GM23338 (cell line): Measurements from ENCODE around the gene FGF8. TPM values are rescaled to one million over a fixed set of nuclear protein-coding genes. Genes with fewer than 3 reads are reported as not detected.

Source experiments
- ATAC-seq: fragments of 200-7000 bp; cut with Tn5 transposase; 3 replicates; pipeline ENCODE4 v1.9.1; 2020
- DNase-seq: peaks from one replicate; pipeline ENCODE4 v3.0.0-alpha.2; 2015; ENCODE audit warnings: low spot score
- H2AFZ ChIP-seq: fragments of 200-600 bp; sonication (generic); 2 replicates; pipeline ENCODE4 v1.8.0; 2016; ENCODE audit warnings: antibody characterized with exemption, mild to moderate bottlenecking, moderate library complexity
- H3F3A ChIP-seq: fragments of 200-600 bp; sonication (generic); replicated peaks from 2 replicates; pipeline ENCODE4 v1.8.0; 2017; ENCODE audit warnings: antibody characterized with exemption, mixed run types, low read depth
- H3K27ac ChIP-seq: fragments of 200-600 bp; sonication (generic); 2 replicates; pipeline ENCODE4 v1.6.1; 2016; ENCODE audit warnings: low read depth
- H3K27me3 ChIP-seq: fragments of 200-600 bp; sonication (generic); 2 replicates; pipeline ENCODE4 v1.8.0; 2016; ENCODE audit warnings: mild to moderate bottlenecking, mixed run types, moderate library complexity; ENCODE audit not compliant: insufficient read depth
- H3K36me3 ChIP-seq: fragments of 200-600 bp; sonication (generic); 2 replicates; pipeline ENCODE4 v1.8.0; 2016; ENCODE audit warnings: mild to moderate bottlenecking; ENCODE audit not compliant: insufficient read depth
- H3K4me1 ChIP-seq: fragments of 200-600 bp; sonication (generic); 2 replicates; pipeline ENCODE4 v1.8.0; 2016; ENCODE audit warnings: mild to moderate bottlenecking, moderate library complexity; ENCODE audit not compliant: insufficient read depth
- H3K4me2 ChIP-seq: fragments of 200-600 bp; sonication (generic); 2 replicates; pipeline ENCODE4 v1.7.1; 2017; ENCODE audit warnings: mixed run types
- H3K4me3 ChIP-seq: fragments of 200-600 bp; sonication (generic); 2 replicates; pipeline ENCODE4 v1.6.1; 2016; ENCODE audit warnings: mixed run types
- H3K79me2 ChIP-seq: fragments of 200-600 bp; sonication (generic); replicated peaks from 2 replicates; pipeline ENCODE4 v1.8.0; 2017; ENCODE audit warnings: mild to moderate bottlenecking; ENCODE audit not compliant: insufficient read depth
- H3K9me2 ChIP-seq: fragments of 200-600 bp; sonication (generic); 2 replicates; pipeline ENCODE4 v1.8.0; 2017; ENCODE audit not compliant: insufficient read depth
- H4K20me1 ChIP-seq: fragments of 200-600 bp; sonication (generic); replicated peaks from 2 replicates; pipeline ENCODE4 v1.8.0; 2017; ENCODE audit warnings: mild to moderate bottlenecking; ENCODE audit not compliant: insufficient read depth
- H3K27ac Mint-ChIP-seq: 2 replicates; pipeline ENCODE4 v1.8.0; 2020; ENCODE audit warnings: inconsistent platforms, mild to moderate bottlenecking, moderate library complexity, mixed read lengths
- H3K27me3 Mint-ChIP-seq: 3 replicates; pipeline ENCODE4 v1.8.0; 2022; ENCODE audit warnings: low read depth, mild to moderate bottlenecking, moderate library complexity, mixed read lengths, inconsistent platforms; ENCODE audit not compliant: insufficient read depth, poor library complexity
- H3K36me3 Mint-ChIP-seq: 3 replicates; pipeline ENCODE4 v1.8.0; 2021; ENCODE audit warnings: low read depth, mild to moderate bottlenecking, inconsistent platforms, moderate library complexity, mixed read lengths
- H3K4me1 Mint-ChIP-seq: 3 replicates; pipeline ENCODE4 v1.8.0; 2020; ENCODE audit warnings: mild to moderate bottlenecking, inconsistent platforms, mixed read lengths
- H3K4me3 Mint-ChIP-seq: 3 replicates; pipeline ENCODE4 v1.8.0; 2021; ENCODE audit warnings: moderate library complexity, mild to moderate bottlenecking, inconsistent platforms, mixed read lengths
- H3K9me3 Mint-ChIP-seq: 3 replicates; pipeline ENCODE4 v1.8.0; 2020; ENCODE audit warnings: moderate library complexity, mild to moderate bottlenecking, inconsistent platforms, mixed read lengths
- CREB1 ChIP-seq: fragments of 250-450 bp; sonication (Bioruptor Pico); IDR thresholded peaks from 2 replicates; pipeline ENCODE4 v1.5.0; 2020; ENCODE audit warnings: low read depth, mild to moderate bottlenecking, moderate library complexity
- ETS1 ChIP-seq: IDR thresholded peaks from 2 replicates; pipeline ENCODE4 v1.6.1; 2016; ENCODE audit warnings: antibody characterized with exemption
- EZH2 ChIP-seq: fragments of 200-600 bp; sonication (generic); IDR thresholded peaks from one replicate; pipeline ENCODE4 v1.8.0; 2017; ENCODE audit warnings: antibody characterized with exemption, mild to moderate bottlenecking, low read depth; ENCODE audit not compliant: unreplicated experiment
- EZH2phosphoT487 ChIP-seq: fragments of 200-600 bp; sonication (generic); IDR thresholded peaks from one replicate; pipeline ENCODE4 v1.8.1; 2018; ENCODE audit warnings: antibody characterized with exemption; ENCODE audit not compliant: unreplicated experiment
- NANOG ChIP-seq: IDR thresholded peaks from 2 replicates; pipeline ENCODE4 v1.6.1; 2016; ENCODE audit warnings: antibody characterized with exemption, borderline replicate concordance
- POLR2AphosphoS5 ChIP-seq: IDR thresholded peaks from 2 replicates; pipeline ENCODE4 v1.6.1; 2016; ENCODE audit warnings: antibody characterized with exemption, low read depth
- ZNF114 ChIP-seq: fragments of 250-450 bp; sonication (Bioruptor Pico); IDR thresholded peaks from 2 replicates; pipeline ENCODE4 v1.5.0; 2020; ENCODE audit warnings: mild to moderate bottlenecking, moderate library complexity
- polyA plus RNA-seq: library from polyadenylated mRNA; unstranded; fragments of >200 nt; fragmentation: Nextera tagmentation; extraction: Ambion mirVana; gene quantifications from 2 replicates; pipeline ENCODE4 v1.2.1, GENCODE V29; 2016
- total RNA-seq: library from RNA; depleted of rRNA; stranded (reverse); fragments of >200 nt; shearing (Covaris generic); gene quantifications from 2 replicates; pipeline ENCODE4 v1.2.3, GENCODE V29; 2014
- TF ChIP-seq, protein P1 (sequence below): IDR thresholded peaks from one replicate; pipeline ENCODE4 v1.6.1; 2018; ENCODE audit warnings: antibody characterized with exemption; ENCODE audit not compliant: unreplicated experiment

The FGF8 gene
- total and polyA plus RNA-seq, 2 experiments from 2014 or later, result 1.6 to 6.2 TPM

DNA sequence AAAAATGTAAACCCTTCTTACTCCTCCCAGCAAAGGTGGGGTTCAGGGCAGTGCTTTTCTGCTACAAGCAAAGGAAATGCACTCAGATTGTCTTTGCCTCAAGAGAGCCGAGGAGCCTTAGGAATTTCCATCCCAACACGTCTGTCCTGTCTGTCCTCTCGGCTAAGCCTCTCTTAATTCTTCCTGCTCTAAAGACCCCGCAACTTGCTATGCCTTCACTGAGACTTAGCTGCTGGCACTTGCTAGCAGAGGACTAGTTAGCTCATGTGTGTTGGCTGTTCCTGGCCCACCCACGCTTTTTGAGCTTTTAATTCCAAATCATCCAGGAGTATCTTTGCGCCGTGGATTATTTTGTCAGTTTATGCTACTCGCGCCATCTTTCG is 7.8 kb upstream of the FGF8 start:
- DNase-seq, result peak; percentile 50
- Mint-ChIP-seq H3K9me3 (no peaks in the 10 kb centered on the region; the same call in 2 of the 3 replicates), H3K4me3 (peak overlapping the region; percentile 100), H3K36me3 (peaks cover 32% of the 10 kb centered on the region), H3K4me1 (peaks cover 35% of the 10 kb centered on the region), H3K27ac (peak overlapping the region; percentile 98), H3K27me3 (peaks cover 15% of the 10 kb centered on the region)
- H3K27ac ChIP-seq, result peak overlapping the region; percentile 89
- peak overlapping the region; percentile 78 for H3K4me2 ChIP-seq
- H3K4me3 ChIP-seq, result peak overlapping the region; percentile 86
- H3K36me3 ChIP-seq, result peaks cover 14% of the 10 kb centered on the region
- peaks cover 11% of the 10 kb centered on the region; the same call in 1 of the 2 replicates for H3K79me2 ChIP-seq
- peak; percentile 1; the same call in 1 of the 3 replicates for ATAC-seq
- H3F3A ChIP-seq, result peaks cover 34% of the 10 kb centered on the region
- 0 out of 2 replicates have a peak, but pooled peaks cover 6% of the 10 kb centered on the region for H3K27me3 ChIP-seq
- no peaks in the 10 kb centered on the region for H3K9me2 ChIP-seq
- 0 out of 2 replicates have a peak, but pooled peaks cover 8% of the 10 kb centered on the region for H4K20me1 ChIP-seq
- H3K4me1 ChIP-seq, result peaks cover 37% of the 10 kb centered on the region
- no peak for TF ChIP-seq ETS1
- TF ChIP-seq EZH2phosphoT487, result no peak
- no peak for TF ChIP-seq CREB1 (CRISPR knock-in tag)
- TF ChIP-seq, protein P1, sequence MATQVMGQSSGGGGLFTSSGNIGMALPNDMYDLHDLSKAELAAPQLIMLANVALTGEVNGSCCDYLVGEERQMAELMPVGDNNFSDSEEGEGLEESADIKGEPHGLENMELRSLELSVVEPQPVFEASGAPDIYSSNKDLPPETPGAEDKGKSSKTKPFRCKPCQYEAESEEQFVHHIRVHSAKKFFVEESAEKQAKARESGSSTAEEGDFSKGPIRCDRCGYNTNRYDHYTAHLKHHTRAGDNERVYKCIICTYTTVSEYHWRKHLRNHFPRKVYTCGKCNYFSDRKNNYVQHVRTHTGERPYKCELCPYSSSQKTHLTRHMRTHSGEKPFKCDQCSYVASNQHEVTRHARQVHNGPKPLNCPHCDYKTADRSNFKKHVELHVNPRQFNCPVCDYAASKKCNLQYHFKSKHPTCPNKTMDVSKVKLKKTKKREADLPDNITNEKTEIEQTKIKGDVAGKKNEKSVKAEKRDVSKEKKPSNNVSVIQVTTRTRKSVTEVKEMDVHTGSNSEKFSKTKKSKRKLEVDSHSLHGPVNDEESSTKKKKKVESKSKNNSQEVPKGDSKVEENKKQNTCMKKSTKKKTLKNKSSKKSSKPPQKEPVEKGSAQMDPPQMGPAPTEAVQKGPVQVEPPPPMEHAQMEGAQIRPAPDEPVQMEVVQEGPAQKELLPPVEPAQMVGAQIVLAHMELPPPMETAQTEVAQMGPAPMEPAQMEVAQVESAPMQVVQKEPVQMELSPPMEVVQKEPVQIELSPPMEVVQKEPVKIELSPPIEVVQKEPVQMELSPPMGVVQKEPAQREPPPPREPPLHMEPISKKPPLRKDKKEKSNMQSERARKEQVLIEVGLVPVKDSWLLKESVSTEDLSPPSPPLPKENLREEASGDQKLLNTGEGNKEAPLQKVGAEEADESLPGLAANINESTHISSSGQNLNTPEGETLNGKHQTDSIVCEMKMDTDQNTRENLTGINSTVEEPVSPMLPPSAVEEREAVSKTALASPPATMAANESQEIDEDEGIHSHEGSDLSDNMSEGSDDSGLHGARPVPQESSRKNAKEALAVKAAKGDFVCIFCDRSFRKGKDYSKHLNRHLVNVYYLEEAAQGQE, result no peak
- no peak for TF ChIP-seq ZNF114 (CRISPR knock-in tag)
- TF ChIP-seq POLR2AphosphoS5, result no peak
- TF ChIP-seq EZH2, result no peak
- no peak overlapping the region for H2AFZ ChIP-seq

GRCh38 chr10:101782811-101783735 is 7.2 kb upstream of the FGF8 start, which contains the start of gene NPM3:
NPM3 (minus strand) TSS chr10:101783446; CDS start chr10:101783390, 56 bp downstream.
- Mint-ChIP-seq H3K27ac (peak within 1 kb of the TSS; percentile 98), H3K4me1 (peaks cover 37% of the 10 kb centered on the region), H3K4me3 (peak within 1 kb of the TSS; percentile 100), H3K36me3 (peaks cover 32% of the 10 kb centered on the region), H3K9me3 (no peaks in the 10 kb centered on the region; the same call in 2 of the 3 replicates), H3K27me3 (peaks cover 20% of the 10 kb centered on the region)
- DNase-seq (peak; percentile 98), ATAC-seq (peak; percentile 52)
- Histone ChIP-seq H3F3A (peaks cover 34% of the 10 kb centered on the region), H2AFZ (no peak within 1 kb of the TSS; the same call in 1 of the 2 replicates), H3K4me3 (peak within 1 kb of the TSS; percentile 86), H3K4me1 (peaks cover 43% of the 10 kb centered on the region), H3K27me3 (peaks cover 13% of the 10 kb centered on the region), H3K36me3 (peaks cover 12% of the 10 kb centered on the region), H4K20me1 (0 out of 2 replicates have a peak, but pooled peaks cover 8% of the 10 kb centered on the region), H3K27ac (peak within 1 kb of the TSS; percentile 89), H3K79me2 (peaks cover 11% of the 10 kb centered on the region; the same call in 1 of the 2 replicates), H3K4me2 (peak within 1 kb of the TSS; percentile 78), H3K9me2 (no peaks in the 10 kb centered on the region)
- TF ChIP-seq ETS1 (peak; percentile 62), CREB1 (CRISPR knock-in tag) (peak; percentile 93), NANOG (no peak), POLR2AphosphoS5 (peak; percentile 83)
